Ovary (tissue), 9 donors: Measurements from ENCODE around the gene TOPAZ1. TPM values are rescaled to one million over a fixed set of nuclear protein-coding genes. Genes with fewer than 3 reads are reported as not detected.

Experiments used
- DNase-seq, 5 donors: peaks; one replicate each; pipeline ENCODE4 v3.0.0-alpha.2; 2019 to 2020
- H3K27ac ChIP-seq, 2 donors: fragments of 200-600 bp; one replicate each; pipeline versions ENCODE4 v1.5.1 to v1.8.0; 2019 to 2022
- H3K27me3 ChIP-seq: fragments of 200-600 bp; one replicate; pipeline ENCODE4 v1.8.0; 2022
- H3K36me3 ChIP-seq: fragments of 200-600 bp; sonication (generic); one replicate; pipeline ENCODE4 v1.5.1; 2019
- H3K4me1 ChIP-seq: one replicate; pipeline ENCODE4 v1.8.1; 2013; ENCODE audit warnings: mild to moderate bottlenecking, moderate library complexity; ENCODE audit not compliant: insufficient read depth
- H3K4me3 ChIP-seq: fragments of 200-600 bp; sonication (generic); one replicate; pipeline ENCODE4 v1.5.1; 2017
- H3K9me3 ChIP-seq, 2 donors: fragments of 200-600 bp in 1 of 2; sonication (generic) in 1 of 2; one replicate each; pipeline versions ENCODE4 v1.5.1 to v1.8.1; 2013 to 2019; ENCODE audit warnings: mild to moderate bottlenecking in 1 of 2, moderate library complexity in 1 of 2
- CTCF ChIP-seq, 3 donors: fragments of 450-650 bp in 2 of 3; fragments of 200-600 bp in 1 of 3; IDR thresholded peaks; one replicate each; pipeline versions ENCODE4 v1.5.1 to v1.8.0; 2016 to 2022; ENCODE audit warnings: antibody characterized with exemption in 3 of 3, mild to moderate bottlenecking in 1 of 3
- EP300 ChIP-seq: sonication (generic); formaldehyde crosslinking; IDR thresholded peaks from one replicate; pipeline ENCODE4 v1.6.1; 2017; ENCODE audit warnings: antibody characterized with exemption
- POLR2A ChIP-seq: fragments of 450-650 bp; IDR thresholded peaks from one replicate; pipeline ENCODE4 v1.6.1; 2017; ENCODE audit warnings: antibody characterized with exemption, mild to moderate bottlenecking, moderate library complexity
- WGBS, 3 donors: extraction: QIAGEN DNeasy Blood & Tissue Kit in 1 of 3; methylation state at CpG; one replicate each; pipeline versions ENCODE4 v1.1.5 to v1.1.7; 2013 to 2017; 5-methylcytosine and 5-hydroxymethylcytosine counted together
- intact Hi-C, 4 donors: fragments of 100-400 bp; cut with DNase I; formaldehyde crosslinking; loops; one replicate each; pipeline versions ENCODE4 v1.11.0 to v1.15.1; 2022 to 2023
- polyA plus RNA-seq, 2 donors: library from polyadenylated mRNA; stranded (reverse); fragments of 200-250 nt in 1 of 2; fragments of 350-450 nt in 1 of 2; fragmentation: Illumina TruSeq in 1 of 2; extraction: RNeasy Lipid Tissue Mini Kit (QIAGEN cat#74804) in 1 of 2; gene quantifications; one replicate each; pipeline ENCODE4 v1.2.3, GENCODE V29; 2013 to 2014
- total RNA-seq, 7 donors: library from RNA; depleted of rRNA in 2 of 7; stranded (reverse); fragments of >200 nt in 2 of 7; fragmentation: NEBNext Ultra II Directional in 3 of 7; extraction: Animal tissue kit (Norgen Biotek cat#: 25700) in 3 of 7; gene quantifications; one replicate each; pipeline versions ENCODE4 v1.1.0 to v1.2.4, GENCODE V29; 2016 to 2023
- donor health status: DM: no; HTN: no; CAD: no; lungs with moderate emphysema.
- donor health status: DM: no; HTN: no; CAD: no.
- donor health status: Bipolar disorder and iron deficiency.
- donor health status: DM: yes; HTN: yes; CAD: no.
- donor health status: DM: no; HTN: no; CAD: no.
- donor health status: DM: yes; HTN: yes; CAD: no.

TOPAZ1 gene
- total and polyA plus RNA-seq, 9 donors: 0.02 TPM; not detected in 8

DNA sequence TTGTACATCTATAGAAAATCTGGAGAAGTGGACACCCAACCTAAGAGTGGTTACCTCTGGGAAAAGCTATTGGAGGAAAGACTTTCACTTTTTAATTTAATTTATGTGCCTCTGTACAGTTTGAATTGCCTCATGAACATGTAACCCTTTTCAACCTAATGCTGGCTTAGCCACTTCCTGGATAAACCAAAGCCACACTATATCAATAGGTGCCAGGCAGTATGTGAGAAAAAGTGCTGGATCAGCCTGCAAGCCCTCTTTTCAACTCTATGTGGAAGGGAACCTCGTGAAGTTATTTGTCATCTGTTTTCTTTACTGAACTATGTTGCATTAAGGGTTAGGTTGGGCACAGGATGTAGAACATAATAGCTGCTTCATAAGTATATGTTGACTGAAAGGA is 9.3 kb upstream of the TOPAZ1 start:
- no peaks in the 10 kb centered on the region for H3K27me3 ChIP-seq

DNA sequence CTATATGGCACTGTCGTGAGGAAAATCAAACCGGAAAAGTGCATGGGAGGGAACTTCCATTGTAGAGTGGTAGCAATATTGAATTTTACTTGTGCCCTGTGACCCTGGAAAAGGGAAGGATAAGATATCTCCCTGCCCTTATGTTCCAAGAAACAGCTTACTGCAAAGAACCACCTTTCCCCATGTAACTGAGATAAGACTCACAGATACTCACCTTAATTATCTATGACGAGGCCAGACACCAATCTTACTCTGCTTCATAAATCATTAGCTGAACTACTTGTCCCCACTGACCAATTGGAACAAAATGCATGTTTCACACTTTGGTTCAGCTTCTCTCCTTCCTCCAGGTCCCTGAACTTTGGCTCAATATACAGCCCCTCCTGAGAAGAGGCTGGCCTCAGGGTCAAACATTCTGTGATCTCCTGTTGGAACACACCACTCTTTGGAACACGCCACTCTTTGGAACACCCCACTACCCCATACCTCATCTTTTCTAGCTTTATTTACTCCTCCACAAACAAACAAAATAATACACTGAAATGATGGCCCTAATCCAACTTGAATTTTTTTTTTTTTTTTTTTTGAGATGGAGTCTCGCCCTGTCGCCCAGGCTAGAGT is 6.9 kb upstream of the TOPAZ1 start:
- DNase-seq: no peak
- H3K27ac ChIP-seq: no peak overlapping the region
- TF ChIP-seq EP300: no peak
- no peak for TF ChIP-seq CTCF (IDR thresholded peaks at IDR 0.05)
- no peak for TF ChIP-seq POLR2A
- H3K36me3 ChIP-seq: no peaks in the 10 kb centered on the region
- no peak overlapping the region for H3K4me3 ChIP-seq
- no peaks in the 10 kb centered on the region for H3K9me3 ChIP-seq
- 79 to 83% (median 80%) methylated on average over 6 of the region's 6 CpGs for WGBS, 3 donors
- no peaks in the 10 kb centered on the region for H3K4me1 ChIP-seq
- no peaks in the 10 kb centered on the region for H3K27me3 ChIP-seq
- intact Hi-C loops: no loop called here

More for the DNA sequence above, 9.3 kb upstream of the TOPAZ1 start:
- no peak for TF ChIP-seq CTCF (IDR thresholded peaks at IDR 0.05)
- TF ChIP-seq EP300: no peak
- TF ChIP-seq POLR2A: no peak
- Histone ChIP-seq H3K9me3 (no peaks in the 10 kb centered on the region), H3K36me3 (no peaks in the 10 kb centered on the region), H3K4me3 (no peak overlapping the region), H3K27ac (no peak overlapping the region), H3K4me1 (no peaks in the 10 kb centered on the region)
- no peak for DNase-seq
- intact Hi-C loops: no loop called here
- 62 to 84% (median 68%) methylated on average over 1 of the region's 1 CpG for WGBS, 3 donors

DNA sequence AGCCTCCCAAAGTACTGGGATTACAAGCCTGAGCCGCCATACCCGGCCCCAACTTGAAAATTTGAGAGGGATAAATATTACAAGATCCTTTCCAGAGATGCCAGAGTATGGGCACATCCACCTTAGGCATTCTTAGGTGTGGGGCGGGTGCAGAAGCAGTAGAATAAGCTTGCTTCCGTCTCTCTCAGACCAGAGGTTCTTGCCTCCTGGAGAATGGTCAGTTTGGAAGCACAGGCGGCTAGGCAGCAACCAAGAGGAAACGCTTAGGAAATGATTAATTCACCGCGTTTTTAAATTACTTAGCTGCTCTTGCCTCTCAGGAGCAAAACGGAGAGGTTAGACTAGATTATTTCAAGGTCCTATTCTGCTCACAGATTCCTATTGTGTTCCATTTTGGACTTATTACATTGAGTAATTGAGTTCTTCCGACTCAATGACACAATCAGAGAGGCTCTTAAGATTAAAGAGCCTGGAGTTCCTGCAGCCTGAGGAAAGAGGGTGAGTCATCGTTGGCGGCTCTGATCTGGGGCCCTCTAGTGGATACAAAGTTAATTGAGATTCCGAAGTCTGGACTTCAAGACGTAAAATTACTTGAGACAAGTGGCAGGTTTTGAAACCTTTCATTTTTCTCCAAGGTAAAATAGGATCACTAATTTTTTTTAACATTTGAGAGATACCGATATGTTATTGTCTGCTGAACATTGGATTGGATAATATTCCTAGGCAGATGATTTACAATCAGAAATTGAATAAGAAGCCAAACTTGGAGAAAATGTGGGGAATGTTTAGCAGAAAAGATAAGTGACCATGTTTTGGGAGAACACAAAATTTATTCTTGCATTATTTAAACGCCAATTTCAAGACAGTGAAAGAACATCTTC is 5.8 kb upstream of the TOPAZ1 start:
- WGBS, 3 donors: 18 to 26% (median 18%) methylated on average over 16 of the region's 16 CpGs
- peak in 4 of 5 donors; percentile 20 to 59 (median 34) for DNase-seq
- Histone ChIP-seq H3K4me1 (no peaks in the 10 kb centered on the region), H3K4me3 (no peak overlapping the region), H3K36me3 (no peaks in the 10 kb centered on the region), H3K27ac (no peak overlapping the region), H3K27me3 (no peaks in the 10 kb centered on the region), H3K9me3 (no peaks in the 10 kb centered on the region)
- intact Hi-C loops: no loop called here
- TF ChIP-seq CTCF (IDR thresholded peaks at IDR 0.05): peak; percentile 31 to 45 (median 43)
- TF ChIP-seq POLR2A: no peak

GRCh38 chr3:44236485-44236908 is 5.2 kb upstream of the TOPAZ1 start:
- DNase-seq: no peak
- H3K9me3 ChIP-seq: no peaks in the 10 kb centered on the region
- TF ChIP-seq CTCF (IDR thresholded peaks at IDR 0.05) (no peak), POLR2A (no peak), EP300 (no peak)
- no peaks in the 10 kb centered on the region for H3K36me3 ChIP-seq
- no peaks in the 10 kb centered on the region for H3K27me3 ChIP-seq
- no peak overlapping the region for H3K4me3 ChIP-seq
- intact Hi-C loops: no loop called here
- H3K27ac ChIP-seq: no peak overlapping the region
- 11 to 13% (median 12%) methylated on average over 4 of the region's 4 CpGs for WGBS, 3 donors
- no peaks in the 10 kb centered on the region for H3K4me1 ChIP-seq
